Tibial nerve (tissue), 4 donors: Measurements from ENCODE around the gene MITF. TPM values are rescaled to one million over a fixed set of nuclear protein-coding genes. Genes with fewer than 3 reads are reported as not detected.

Experiments used
- DNase-seq, 2 donors: peaks; one replicate each; pipeline ENCODE4 v3.0.0-alpha.2; 2019; ENCODE audit warnings: low spot score in 2 of 2
- H3K27ac ChIP-seq, 4 donors: fragments of 200-600 bp; sonication (generic) in 3 of 4; one replicate each; pipeline ENCODE4 v1.5.1; 2017 to 2019; ENCODE audit warnings: mild to moderate bottlenecking in 1 of 4
- H3K27me3 ChIP-seq, 2 donors: fragments of 200-600 bp; sonication (generic) in 1 of 2; one replicate each; pipeline versions ENCODE4 v1.5.1 to v1.6.0; 2017 to 2019
- H3K36me3 ChIP-seq, 3 donors: fragments of 200-600 bp; sonication (generic); one replicate each; pipeline ENCODE4 v1.5.1; 2018 to 2019
- H3K4me1 ChIP-seq, 4 donors: fragments of 200-600 bp; sonication (generic) in 3 of 4; one replicate each; pipeline ENCODE4 v1.5.1; 2017 to 2019
- H3K4me3 ChIP-seq, 4 donors: fragments of 200-600 bp; sonication (generic) in 3 of 4; one replicate each; pipeline ENCODE4 v1.5.1; 2017 to 2019; ENCODE audit warnings: mild to moderate bottlenecking in 1 of 4, moderate library complexity in 1 of 4
- H3K9me3 ChIP-seq, 4 donors: fragments of 200-600 bp; sonication (generic) in 3 of 4; one replicate each; pipeline ENCODE4 v1.5.1; 2017 to 2019
- CTCF ChIP-seq, 5 experiments: fragments of 200-600 bp in 3 of 5; fragments of 450-650 bp in 2 of 5; sonication (generic) in 3 of 5; IDR thresholded peaks; one replicate each; pipeline ENCODE4 v1.5.1; 2016 to 2019; ENCODE audit warnings: antibody characterized with exemption in 5 of 5, mild to moderate bottlenecking in 3 of 5, moderate library complexity in 2 of 5
- EP300 ChIP-seq, 2 donors: sonication (generic); formaldehyde crosslinking; IDR thresholded peaks; one replicate each; pipeline ENCODE4 v1.6.1; 2017; ENCODE audit warnings: antibody characterized with exemption in 2 of 2, mild to moderate bottlenecking in 1 of 2
- POLR2A ChIP-seq, 2 donors: fragments of 450-650 bp; IDR thresholded peaks; one replicate each; pipeline ENCODE4 v1.6.1; 2017; ENCODE audit warnings: antibody characterized with exemption in 2 of 2, mild to moderate bottlenecking in 2 of 2, moderate library complexity in 2 of 2
- WGBS, 2 donors: methylation state at CpG; one replicate each; pipeline ENCODE4 v1.1.5; 2018; 5-methylcytosine and 5-hydroxymethylcytosine counted together
- total RNA-seq, 4 donors: library from RNA; depleted of rRNA; stranded (reverse); fragments of >200 nt; gene quantifications; one replicate each; pipeline ENCODE4 v1.1.0, GENCODE V29; 2016

MITF gene
- total RNA-seq, 4 donors from 2014 or later = 10.3 to 26.9 (median 15.5) TPM

GRCh38 chr3:69710153-69710977, 28.9 kb upstream of the MITF start:
- TF ChIP-seq CTCF (IDR thresholded peaks at IDR 0.05) (no peak), EP300 (IDR thresholded peaks at IDR 0.05) (no peak), POLR2A (IDR thresholded peaks at IDR 0.05) (no peak)
- no peak overlapping the region for H3K4me3 ChIP-seq
- no peaks in the 10 kb centered on the region for H3K27me3 ChIP-seq
- WGBS, 2 donors = 70 to 79% methylated on average over 4 of the region's 4 CpGs
- no peaks in the 10 kb centered on the region for H3K36me3 ChIP-seq
- DNase-seq = no peak
- H3K9me3 ChIP-seq = no peaks in the 10 kb centered on the region
- no peak overlapping the region for H3K27ac ChIP-seq
- H3K4me1 ChIP-seq = no peaks in the 10 kb centered on the region

- no peaks in the 10 kb centered on the region for H3K36me3 ChIP-seq
- H3K27me3 ChIP-seq = no peaks in the 10 kb centered on the region
- TF ChIP-seq EP300 (IDR thresholded peaks at IDR 0.05) (no peak), POLR2A (IDR thresholded peaks at IDR 0.05) (no peak), CTCF (IDR thresholded peaks at IDR 0.05) (no peak)
- no peaks in the 10 kb centered on the region for H3K4me1 ChIP-seq
- no peak overlapping the region for H3K27ac ChIP-seq
- 71 to 77% methylated on average over 5 of the region's 5 CpGs for WGBS, 2 donors
- no peak for DNase-seq
- no peaks in the 10 kb centered on the region for H3K9me3 ChIP-seq
- H3K4me3 ChIP-seq = no peak overlapping the region
Observed at GRCh38 chr3:69712269-69712668, 27.0 kb upstream of the MITF start.

GRCh38 chr3:69712933-69713332, 26.3 kb upstream of the MITF start:
- DNase-seq = no peak
- Histone ChIP-seq H3K4me1 (no peaks in the 10 kb centered on the region), H3K9me3 (no peaks in the 10 kb centered on the region), H3K27ac (no peak overlapping the region), H3K27me3 (no peaks in the 10 kb centered on the region), H3K4me3 (no peak overlapping the region), H3K36me3 (no peaks in the 10 kb centered on the region)
- TF ChIP-seq CTCF (IDR thresholded peaks at IDR 0.05) (no peak), EP300 (IDR thresholded peaks at IDR 0.05) (no peak), POLR2A (IDR thresholded peaks at IDR 0.05) (no peak)
- WGBS, 2 donors = 58 to 74% methylated on average over 4 of the region's 4 CpGs

GRCh38 chr3:69715204-69715603, 24.1 kb upstream of the MITF start:
- Histone ChIP-seq H3K36me3 (no peaks in the 10 kb centered on the region), H3K4me1 (no peaks in the 10 kb centered on the region), H3K27ac (no peak overlapping the region), H3K9me3 (no peaks in the 10 kb centered on the region), H3K27me3 (no peaks in the 10 kb centered on the region), H3K4me3 (no peak overlapping the region)
- no peak for DNase-seq
- TF ChIP-seq POLR2A (IDR thresholded peaks at IDR 0.05) (no peak), CTCF (IDR thresholded peaks at IDR 0.05) (no peak), EP300 (IDR thresholded peaks at IDR 0.05) (no peak)
- WGBS, 2 donors = 95 to 96% methylated on average over 1 of the region's 1 CpG

GRCh38 chr3:69716119-69716518, 23.1 kb upstream of the MITF start:
- 71 to 74% methylated on average over 5 of the region's 5 CpGs for WGBS, 2 donors
- Histone ChIP-seq H3K4me3 (no peak overlapping the region), H3K36me3 (no peaks in the 10 kb centered on the region), H3K27me3 (no peaks in the 10 kb centered on the region), H3K4me1 (no peaks in the 10 kb centered on the region), H3K9me3 (no peaks in the 10 kb centered on the region), H3K27ac (no peak overlapping the region)
- TF ChIP-seq EP300 (IDR thresholded peaks at IDR 0.05) = no peak
- no peak for TF ChIP-seq POLR2A (IDR thresholded peaks at IDR 0.05)
- TF ChIP-seq CTCF (IDR thresholded peaks at IDR 0.05) = no peak
- no peak for DNase-seq
